CD4-positive, CD25-positive, alpha-beta regulatory T cell (primary cell): ENCODE results near the gene TMC1. TPM values are rescaled to one million over a fixed set of nuclear protein-coding genes. Genes with fewer than 3 reads are reported as not detected.
A peak's percentile ranks its signal among the peaks of the same experiment; 100 is the strongest.
"Not testable (repeated sequence)": the region's sequence is repeated elsewhere in the genome, so short reads cannot be mapped to it uniquely, and the experiment has no call there.

Source experiments
- ATAC-seq, 2 donors: fragments of 150-1000 bp; cut with Tn5 transposase; one replicate each; pipeline ENCODE4 v1.10.0; 2021; ENCODE audit warnings: low read depth in 2 of 2, moderate number of reproducible peaks in 2 of 2, moderate library complexity in 1 of 2
- DNase-seq, 3 donors: peaks; one replicate each; pipeline versions ENCODE4 v3.0.0 to v3.0.0-alpha.2; 2012 to 2022; ENCODE audit warnings: mixed read lengths in 1 of 3
- H3K27ac ChIP-seq: one replicate; pipeline ENCODE4 v1.7.0; 2013; ENCODE audit warnings: mild to moderate bottlenecking, low read length; ENCODE audit not compliant: insufficient read depth, poor library complexity, severe bottlenecking
- H3K27me3 ChIP-seq: one replicate; pipeline ENCODE4 v1.7.0; 2013; ENCODE audit warnings: low read length; ENCODE audit not compliant: control insufficient read depth, insufficient read depth
- H3K36me3 ChIP-seq: one replicate; pipeline ENCODE4 v1.7.0; 2013; ENCODE audit warnings: mild to moderate bottlenecking, low read length, moderate library complexity; ENCODE audit not compliant: control insufficient read depth, insufficient read depth
- H3K4me1 ChIP-seq: 2 replicates; pipeline ENCODE4 v1.7.0; 2013; ENCODE audit warnings: mild to moderate bottlenecking, low read length; ENCODE audit not compliant: insufficient read depth, control insufficient read depth, poor library complexity, severe bottlenecking
- H3K4me3 ChIP-seq: one replicate; pipeline ENCODE4 v1.7.0; 2013; ENCODE audit warnings: low read depth, mild to moderate bottlenecking, low read length, moderate library complexity
- H3K9me3 ChIP-seq, 2 experiments: 1 replicate in 1 of 2; 2 replicates in 1 of 2; pipeline ENCODE4 v1.7.0; 2013; ENCODE audit warnings: low read length in 2 of 2, mild to moderate bottlenecking in 1 of 2, moderate library complexity in 1 of 2; ENCODE audit not compliant: control insufficient read depth in 2 of 2
- H3K27ac Mint-ChIP-seq, 3 donors: one replicate each; pipeline ENCODE4 v1.8.0; 2020 to 2022; ENCODE audit warnings: mild to moderate bottlenecking in 3 of 3, mixed read lengths in 3 of 3, moderate library complexity in 2 of 3
- H3K27me3 Mint-ChIP-seq: one replicate; pipeline ENCODE4 v1.8.0; 2022; ENCODE audit warnings: mild to moderate bottlenecking, mixed read lengths
- H3K36me3 Mint-ChIP-seq: one replicate; pipeline ENCODE4 v1.8.0; 2020; ENCODE audit warnings: mixed read lengths
- H3K4me1 Mint-ChIP-seq, 4 donors: one replicate each; pipeline ENCODE4 v1.8.0; 2020 to 2022; ENCODE audit warnings: mixed read lengths in 4 of 4, mild to moderate bottlenecking in 1 of 4
- H3K4me3 Mint-ChIP-seq, 4 donors: one replicate each; pipeline ENCODE4 v1.8.0; 2020 to 2022; ENCODE audit warnings: mild to moderate bottlenecking in 4 of 4, mixed read lengths in 4 of 4, moderate library complexity in 3 of 4
- H3K9me3 Mint-ChIP-seq, 7 donors: one replicate each; pipeline ENCODE4 v1.8.0; 2020 to 2022; ENCODE audit warnings: mixed read lengths in 7 of 7, mild to moderate bottlenecking in 3 of 7, moderate library complexity in 2 of 7
- polyA plus RNA-seq, 4 donors: library from polyadenylated mRNA; unstranded; fragments of 300-500 nt; fragmentation: Illumina TruSeq; gene quantifications; one replicate each; pipeline ENCODE4 v1.2.3, GENCODE V29; 2021
- total RNA-seq: library from RNA; stranded (reverse); gene quantifications from one replicate; pipeline ENCODE4 v1.2.3, GENCODE V29; 2022

TMC1 gene
- total and polyA plus RNA-seq, 5 donors from 2014 or later, result not detected

DNA sequence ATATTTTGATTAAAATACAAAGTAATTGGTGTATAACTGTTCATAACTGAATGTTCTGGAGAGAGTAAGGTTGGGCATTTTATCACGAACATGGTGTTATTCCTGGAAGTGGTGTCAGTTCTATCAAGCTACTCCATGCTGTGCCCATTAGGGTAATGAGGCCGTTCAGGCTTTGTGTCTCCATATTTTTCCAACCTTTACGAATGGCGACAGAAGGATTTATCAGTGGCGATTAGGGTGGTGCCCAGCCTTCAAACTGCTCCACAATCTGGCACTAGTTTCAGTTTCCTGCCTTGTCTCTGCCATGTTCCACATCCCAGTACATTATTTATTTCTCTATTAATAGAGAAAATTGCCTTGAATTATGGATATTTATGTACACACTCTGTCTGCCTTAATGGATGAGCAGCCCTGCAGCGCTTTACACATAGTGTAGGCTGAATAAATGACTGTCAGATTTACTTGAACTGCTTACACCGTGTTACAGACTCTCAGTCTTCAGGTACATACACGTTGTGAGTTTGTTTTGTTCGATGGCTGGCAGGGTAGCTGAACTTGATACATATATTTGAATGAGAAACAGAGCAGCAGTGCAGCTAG is 23.9 kb upstream of the TMC1 start:
- DNase-seq (no peak), ATAC-seq (no peak)
- Histone ChIP-seq H3K4me1 (no peaks in the 10 kb centered on the region), H3K36me3 (no peaks in the 10 kb centered on the region), H3K27me3 (no peaks in the 10 kb centered on the region), H3K4me3 (no peak overlapping the region), H3K9me3 (no peaks in the 10 kb centered on the region), H3K27ac (no peak overlapping the region)
- H3K27ac Mint-ChIP-seq, result no peak overlapping the region
- no peak overlapping the region for H3K4me3 Mint-ChIP-seq
- peaks cover 0 to 2% (median 0%) of the 10 kb centered on the region in 7 donors for H3K9me3 Mint-ChIP-seq
- no peaks in the 10 kb centered on the region for H3K36me3 Mint-ChIP-seq
- no peaks in the 10 kb centered on the region for H3K4me1 Mint-ChIP-seq
- no peaks in the 10 kb centered on the region for H3K27me3 Mint-ChIP-seq

DNA sequence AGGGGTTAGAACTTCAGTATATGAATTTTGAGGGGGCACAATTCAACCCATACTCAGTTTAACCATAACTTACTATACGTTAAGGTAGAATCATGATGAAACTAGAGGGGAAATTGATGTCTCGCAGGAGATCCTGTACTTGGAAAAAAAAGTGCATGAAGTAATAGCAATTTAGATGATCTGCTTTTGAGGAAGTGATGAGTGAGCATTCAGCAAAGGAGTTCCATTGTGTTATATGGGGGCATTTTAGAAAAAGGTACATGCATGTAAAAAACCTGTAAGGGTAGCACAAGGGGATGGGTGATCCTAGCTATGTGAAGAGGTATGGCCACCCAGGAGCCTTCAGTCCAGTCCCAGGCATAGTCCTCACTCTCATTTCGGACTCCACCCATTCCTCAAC is 14.8 kb upstream of the TMC1 start:
- DNase-seq (no peak), ATAC-seq (no peak)
- Mint-ChIP-seq H3K4me3 (no peak overlapping the region), H3K4me1 (peaks cover 5 to 10% (median 8%) of the 10 kb centered on the region in 4 donors), H3K27me3 (no peaks in the 10 kb centered on the region), H3K9me3 (no peaks in the 10 kb centered on the region), H3K27ac (no peak overlapping the region), H3K36me3 (no peaks in the 10 kb centered on the region)
- Histone ChIP-seq H3K27ac (no peak overlapping the region), H3K9me3 (no peaks in the 10 kb centered on the region), H3K4me3 (no peak overlapping the region), H3K27me3 (no peaks in the 10 kb centered on the region), H3K4me1 (no peaks in the 10 kb centered on the region), H3K36me3 (no peaks in the 10 kb centered on the region)

DNA sequence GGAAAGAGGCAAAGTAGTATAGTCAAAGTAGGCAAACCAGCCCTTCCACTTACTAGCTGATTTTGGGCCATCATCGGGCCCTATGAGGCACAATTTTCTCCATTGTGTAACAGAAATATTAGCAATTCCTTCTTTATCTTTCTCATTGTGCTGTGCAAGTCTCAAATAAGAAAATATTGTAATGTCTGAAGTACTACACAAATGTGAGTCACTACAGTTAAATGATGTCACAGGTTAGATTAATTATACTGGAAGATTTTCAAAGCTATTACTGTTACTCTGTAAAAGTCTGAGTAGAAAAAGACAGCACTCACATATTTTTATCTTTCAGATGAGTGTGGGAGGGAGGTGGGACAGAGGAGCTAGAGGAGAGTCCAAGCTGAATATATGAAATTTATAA is 12.4 kb upstream of the TMC1 start:
- Histone ChIP-seq H3K27me3 (no peaks in the 10 kb centered on the region), H3K9me3 (no peaks in the 10 kb centered on the region), H3K27ac (no peak overlapping the region), H3K4me1 (no peaks in the 10 kb centered on the region), H3K36me3 (no peaks in the 10 kb centered on the region), H3K4me3 (no peak overlapping the region)
- H3K27me3 Mint-ChIP-seq, result no peaks in the 10 kb centered on the region
- H3K27ac Mint-ChIP-seq, result no peak overlapping the region
- H3K4me3 Mint-ChIP-seq, result no peak overlapping the region
- H3K4me1 Mint-ChIP-seq, result peaks cover 5 to 12% (median 8%) of the 10 kb centered on the region in 4 donors
- DNase-seq, result no peak
- H3K9me3 Mint-ChIP-seq, result no peaks in the 10 kb centered on the region
- no peak for ATAC-seq
- no peaks in the 10 kb centered on the region for H3K36me3 Mint-ChIP-seq

DNA sequence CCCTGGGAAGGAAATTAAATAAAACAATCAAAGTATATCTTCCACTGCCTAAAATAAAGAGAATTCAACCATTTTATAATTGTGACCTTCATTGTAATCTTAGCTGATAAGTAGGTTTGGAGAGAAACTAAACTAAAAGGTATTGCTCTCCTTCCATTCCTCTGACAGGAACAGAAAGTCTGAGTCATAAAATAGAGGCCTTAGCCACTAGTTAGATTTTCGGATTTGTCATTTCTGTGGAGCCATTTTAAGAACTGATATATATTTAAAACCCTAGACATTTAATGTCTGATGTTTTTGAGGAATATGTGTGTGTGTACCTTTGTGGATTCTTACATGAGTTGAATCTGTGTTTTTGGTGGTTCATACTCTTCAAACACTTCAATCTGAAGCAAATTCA is 11.8 kb upstream of the TMC1 start:
- Mint-ChIP-seq H3K4me1 (peaks cover 5 to 12% (median 8%) of the 10 kb centered on the region in 4 donors), H3K4me3 (no peak overlapping the region), H3K27ac (peak overlapping the region in 1 of 3 donors; percentile 3), H3K9me3 (no peaks in the 10 kb centered on the region), H3K36me3 (no peaks in the 10 kb centered on the region), H3K27me3 (no peaks in the 10 kb centered on the region)
- ATAC-seq (peak in 1 of 2 donors; percentile 52), DNase-seq (peak in 1 of 3 donors; percentile 52)
- no peak overlapping the region for H3K27ac ChIP-seq
- no peaks in the 10 kb centered on the region for H3K4me1 ChIP-seq
- H3K4me3 ChIP-seq, result no peak overlapping the region
- H3K9me3 ChIP-seq, result no peaks in the 10 kb centered on the region
- H3K36me3 ChIP-seq, result no peaks in the 10 kb centered on the region
- no peaks in the 10 kb centered on the region for H3K27me3 ChIP-seq

DNA sequence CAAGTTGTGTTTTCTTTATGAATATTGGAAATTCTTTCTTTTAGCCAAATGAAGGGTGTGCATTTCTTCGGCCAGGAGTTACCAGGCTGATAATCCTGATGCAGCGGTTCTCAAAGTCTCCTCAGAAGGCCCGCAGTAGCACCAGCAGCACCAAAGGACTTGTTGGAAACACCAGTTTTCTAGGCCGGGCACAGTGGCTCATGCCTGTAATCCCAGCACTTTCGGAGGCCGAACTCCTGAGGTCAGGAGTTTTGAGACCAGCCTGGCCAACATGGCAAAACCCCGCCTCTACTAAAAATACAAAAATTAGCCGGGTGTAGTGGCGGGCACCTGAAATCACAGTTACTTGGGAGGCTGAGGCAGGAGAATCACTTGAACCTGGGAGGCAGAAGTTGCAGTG is 397 bp upstream of the TMC1 start:
- not testable (repeated sequence) for H3K36me3 ChIP-seq, H3K27ac Mint-ChIP-seq, H3K27me3 Mint-ChIP-seq, H3K9me3 ChIP-seq, H3K4me3 ChIP-seq, H3K4me1 Mint-ChIP-seq, H3K27ac ChIP-seq, H3K9me3 Mint-ChIP-seq, DNase-seq, H3K27me3 ChIP-seq, H3K4me1 ChIP-seq, ATAC-seq, H3K4me3 Mint-ChIP-seq, H3K36me3 Mint-ChIP-seq

DNA sequence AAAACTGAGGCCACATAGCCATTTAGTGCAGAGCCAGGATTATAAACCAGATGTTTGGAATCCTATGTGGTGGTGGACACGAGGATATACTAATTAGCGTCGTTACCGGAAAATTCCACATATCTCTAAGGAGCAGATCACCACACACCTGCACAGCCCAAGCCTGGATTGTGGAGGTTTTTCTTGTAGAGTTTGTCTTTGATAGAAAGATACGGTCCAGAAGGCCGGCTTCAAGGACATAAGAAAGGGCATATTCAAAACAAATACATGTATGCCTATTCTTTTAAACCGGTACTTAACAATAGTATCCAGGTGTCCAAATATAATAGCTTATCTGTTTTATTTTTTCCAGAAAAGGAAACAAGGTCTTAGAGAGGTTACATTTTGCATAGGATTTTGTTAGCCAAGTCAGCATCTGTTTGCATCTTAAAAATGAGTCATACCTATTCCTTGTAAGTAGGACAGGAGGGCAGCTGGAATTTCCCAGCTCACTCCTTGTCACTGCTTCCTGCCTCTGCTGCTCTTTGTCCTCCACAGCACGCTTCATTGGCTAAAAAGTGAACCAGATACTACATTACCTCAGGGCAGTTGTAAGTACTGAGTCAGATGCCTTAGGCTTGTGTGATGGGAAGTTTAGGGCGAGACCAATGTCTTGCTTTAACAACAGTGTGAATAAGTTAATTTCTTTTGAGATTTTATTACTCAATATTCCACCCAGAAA is 3.6 kb downstream of the TMC1 start:
- Histone ChIP-seq H3K4me3 (no peak overlapping the region), H3K9me3 (no peaks in the 10 kb centered on the region), H3K4me1 (peaks cover 19% of the 10 kb centered on the region), H3K27me3 (no peaks in the 10 kb centered on the region), H3K27ac (no peak overlapping the region), H3K36me3 (no peaks in the 10 kb centered on the region)
- Mint-ChIP-seq H3K36me3 (no peaks in the 10 kb centered on the region), H3K4me1 (peaks cover 15 to 29% (median 24%) of the 10 kb centered on the region in 4 donors), H3K4me3 (no peak overlapping the region), H3K27ac (peak overlapping the region in 2 of 3 donors; percentile 12 to 61), H3K27me3 (peaks cover 5% of the 10 kb centered on the region), H3K9me3 (peaks cover 0 to 2% (median 0%) of the 10 kb centered on the region in 7 donors)
- DNase-seq (no peak), ATAC-seq (peak in 1 of 2 donors; percentile 4)

DNA sequence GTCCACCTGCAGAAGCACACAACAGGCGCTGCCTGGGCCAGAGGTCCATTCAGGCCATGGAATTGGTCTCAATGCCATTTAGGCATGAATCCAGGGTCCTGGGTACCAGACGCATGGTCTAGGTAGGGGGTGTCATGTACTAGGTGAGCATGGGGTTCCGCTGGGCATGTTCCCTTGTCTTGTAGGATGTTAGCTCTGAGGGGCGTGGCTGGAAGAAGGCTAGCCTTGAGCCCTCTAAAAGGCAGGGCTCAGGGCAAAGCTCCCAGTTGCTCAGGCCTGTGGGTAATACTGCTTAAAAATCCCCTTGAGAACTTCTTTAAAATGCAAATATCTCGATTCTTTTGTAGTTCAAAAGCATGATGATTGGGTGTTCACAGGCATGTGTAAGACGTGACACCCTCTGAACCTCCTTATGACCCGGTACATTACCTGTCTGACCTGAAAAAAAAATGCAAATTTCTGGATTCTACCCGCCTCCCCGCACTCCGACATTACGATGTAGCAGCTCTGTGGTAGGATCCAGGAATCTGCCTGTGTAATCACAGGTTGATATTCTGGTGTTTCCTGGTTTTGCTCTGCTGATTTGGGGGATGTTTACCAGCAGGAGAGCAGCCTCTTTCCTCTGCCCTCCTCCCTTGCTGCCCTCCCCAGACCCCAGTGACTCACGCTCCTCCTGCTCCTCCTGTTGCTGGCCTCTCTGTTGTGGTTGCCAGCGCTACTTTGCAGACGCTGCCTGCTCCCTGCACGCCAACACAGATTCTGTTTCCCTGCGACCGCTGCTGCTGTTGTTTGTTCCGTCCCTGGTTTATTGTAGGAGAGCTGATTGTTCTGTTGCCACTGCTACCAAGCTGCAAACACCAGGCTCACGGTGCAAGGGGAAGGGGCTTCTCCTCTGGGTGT is 5.7 kb downstream of the TMC1 start:
- Histone ChIP-seq H3K9me3 (peaks cover 0 to 3% of the 10 kb centered on the region in 2 experiments), H3K4me3 (peak overlapping the region; percentile 80), H3K27ac (peak overlapping the region; percentile 36), H3K4me1 (peaks cover 19% of the 10 kb centered on the region), H3K27me3 (no peaks in the 10 kb centered on the region), H3K36me3 (no peaks in the 10 kb centered on the region)
- DNase-seq, result peak; percentile 45 to 81 (median 53)
- Mint-ChIP-seq H3K4me3 (peak overlapping the region; percentile 84 to 95 (median 87)), H3K36me3 (no peaks in the 10 kb centered on the region), H3K27ac (peak overlapping the region; percentile 88 to 92 (median 89)), H3K27me3 (peaks cover 5% of the 10 kb centered on the region), H3K4me1 (peaks cover 15 to 29% (median 24%) of the 10 kb centered on the region in 4 donors), H3K9me3 (peaks cover 0 to 4% (median 0%) of the 10 kb centered on the region in 7 donors)
- ATAC-seq, result peak; percentile 89 to 91
